Fibroblast of lung (primary cell): ENCODE results near the gene TNNI3K. TPM values are rescaled to one million over a fixed set of nuclear protein-coding genes. Genes with fewer than 3 reads are reported as not detected.

Source experiments
- DNase-seq, 2 donors: peaks; one replicate each; pipeline versions ENCODE4 v3.0.0 to v3.0.0-alpha.2; 2010; ENCODE audit warnings: low read depth in 2 of 2
- H2AFZ ChIP-seq: 2 replicates; pipeline ENCODE4 v1.5.1; 2012; ENCODE audit warnings: low read length, control low read depth, inconsistent platforms
- H3K27ac ChIP-seq: 2 replicates; pipeline ENCODE4 v1.5.1; 2011; ENCODE audit warnings: low read length, control low read depth; ENCODE audit not compliant: insufficient read depth
- H3K27me3 ChIP-seq: 2 replicates; pipeline ENCODE4 v1.5.1; 2011; ENCODE audit warnings: mild to moderate bottlenecking, low read length; ENCODE audit not compliant: control insufficient read depth, insufficient read depth
- H3K36me3 ChIP-seq: 2 replicates; pipeline ENCODE4 v1.5.1; 2011; ENCODE audit warnings: low read length; ENCODE audit not compliant: control insufficient read depth, insufficient read depth
- H3K4me1 ChIP-seq: 2 replicates; pipeline ENCODE4 v1.5.1; 2011; ENCODE audit warnings: low read length; ENCODE audit not compliant: control insufficient read depth, insufficient read depth; ENCODE audit errors: extremely low read depth
- H3K4me2 ChIP-seq: 2 replicates; pipeline ENCODE4 v1.5.1; 2011; ENCODE audit warnings: low read length, control low read depth; ENCODE audit not compliant: insufficient read depth; ENCODE audit errors: extremely low read depth
- H3K4me3 ChIP-seq, 4 experiments: fragments of 200-600 bp in 1 of 4; sonication (generic) in 1 of 4; replicated peaks in 1 of 4; 2 replicates each; pipeline ENCODE4 v1.5.1; 2011 to 2016; ENCODE audit warnings: low read length in 4 of 4, low read depth in 3 of 4, mild to moderate bottlenecking in 3 of 4, control low read depth in 2 of 4, inconsistent platforms in 1 of 4, mixed read lengths in 1 of 4; ENCODE audit not compliant: insufficient read depth in 1 of 4; ENCODE audit errors: control extremely low read depth in 1 of 4
- H3K79me2 ChIP-seq: 2 replicates; pipeline ENCODE4 v1.5.1; 2012; ENCODE audit warnings: mild to moderate bottlenecking, low read length, inconsistent platforms; ENCODE audit not compliant: control insufficient read depth, insufficient read depth
- H3K9ac ChIP-seq: 2 replicates; pipeline ENCODE4 v1.5.1; 2011; ENCODE audit warnings: mild to moderate bottlenecking, low read length, control low read depth; ENCODE audit not compliant: insufficient read depth
- H3K9me3 ChIP-seq: 2 replicates; pipeline ENCODE4 v1.5.1; 2012; ENCODE audit warnings: low read depth, low read length; ENCODE audit not compliant: control insufficient read depth, insufficient read depth
- H4K20me1 ChIP-seq: 2 replicates; pipeline ENCODE4 v1.5.1; 2011; ENCODE audit warnings: low read length; ENCODE audit not compliant: control insufficient read depth, insufficient read depth; ENCODE audit errors: extremely low read depth
- CTCF ChIP-seq, 2 donors: IDR thresholded peaks in 1 of 2; conservative IDR thresholded peaks in 1 of 2; 1 replicate in 1 of 2; 2 replicates in 1 of 2; pipeline ENCODE4 v1.5.1; 2011 to 2012; ENCODE audit warnings: low read length in 2 of 2, control low read depth in 1 of 2, inconsistent platforms in 1 of 2, low read depth in 1 of 2, mild to moderate bottlenecking in 1 of 2
- EZH2 ChIP-seq: IDR thresholded peaks from 2 replicates; pipeline ENCODE4 v1.5.1; 2012; ENCODE audit warnings: low read length, control low read depth, mild to moderate bottlenecking; ENCODE audit errors: missing control alignments
- polyA plus RNA-seq, 2 donors: library from polyadenylated mRNA; depleted of rRNA in 1 of 2; stranded (reverse) in 1 of 2; unstranded in 1 of 2; fragments of >200 nt; gene quantifications; 2 replicates each; pipeline ENCODE4 v1.2.1, GENCODE V29; 2011 to 2012; ENCODE audit warnings: missing spikeins in 1 of 2
- total RNA-seq: library from RNA; depleted of rRNA; stranded (reverse); fragments of >200 nt; gene quantifications from 2 replicates; pipeline ENCODE4 v1.2.1, GENCODE V29; 2014

TNNI3K gene
- total and polyA plus RNA-seq, 2 donors (not counting 1 experiment from before 2014, with no cell fraction given): 0.66 to 0.91 TPM

- Histone ChIP-seq H3K27ac (no peak overlapping the region), H3K4me1 (no peaks in the 10 kb centered on the region), H3K79me2 (no peaks in the 10 kb centered on the region), H3K4me2 (no peak overlapping the region), H4K20me1 (no peaks in the 10 kb centered on the region), H3K4me3 (no peak overlapping the region), H2AFZ (no peak overlapping the region), H3K36me3 (no peaks in the 10 kb centered on the region), H3K9me3 (no peaks in the 10 kb centered on the region), H3K27me3 (no peaks in the 10 kb centered on the region), H3K9ac (no peak overlapping the region)
- TF ChIP-seq CTCF (conservative IDR thresholded peaks at IDR 0.05 in 1 of 2, IDR thresholded peaks at IDR 0.05 in 1 of 2; ENCODE audit: low read depth in 1 of 2, low read length in 2 of 2): no peak
- no peak for TF ChIP-seq EZH2
- peak in 1 of 2 donors; percentile 24 for DNase-seq
These were observed 349.0 kb downstream of the TNNI3K start for GRCh38 chr1:74584185-74584584.

GRCh38 chr1:74586253-74586897 lies 351.2 kb downstream of the TNNI3K start:
- H3K27me3 ChIP-seq: no peaks in the 10 kb centered on the region
- H3K4me1 ChIP-seq: no peaks in the 10 kb centered on the region
- no peak overlapping the region for H3K27ac ChIP-seq
- H3K9ac ChIP-seq: no peak overlapping the region
- H3K79me2 ChIP-seq: no peaks in the 10 kb centered on the region
- peak overlapping the region; percentile 13 for H3K4me2 ChIP-seq
- H2AFZ ChIP-seq: peak overlapping the region; percentile 30
- H3K4me3 ChIP-seq: peak overlapping the region in 3 of 4 experiments; percentile 26 to 33 (median 31)
- H3K9me3 ChIP-seq: no peaks in the 10 kb centered on the region
- TF ChIP-seq EZH2: no peak
- TF ChIP-seq CTCF (conservative IDR thresholded peaks at IDR 0.05 in 1 of 2, IDR thresholded peaks at IDR 0.05 in 1 of 2; ENCODE audit: low read depth in 1 of 2, low read length in 2 of 2): no peak
- DNase-seq: no peak
- H3K36me3 ChIP-seq: no peaks in the 10 kb centered on the region
- no peaks in the 10 kb centered on the region for H4K20me1 ChIP-seq

- H3K9ac ChIP-seq: no peak overlapping the region
- no peaks in the 10 kb centered on the region for H4K20me1 ChIP-seq
- no peak overlapping the region for H3K4me3 ChIP-seq
These were observed 352.7 kb downstream of the TNNI3K start for GRCh38 chr1:74587888-74588287.

More at GRCh38 chr1:74587888-74588287, 352.7 kb downstream of the TNNI3K start:
- DNase-seq: no peak
- TF ChIP-seq CTCF (conservative IDR thresholded peaks at IDR 0.05 in 1 of 2, IDR thresholded peaks at IDR 0.05 in 1 of 2; ENCODE audit: low read depth in 1 of 2, low read length in 2 of 2) (no peak), EZH2 (no peak)
- Histone ChIP-seq H3K36me3 (no peaks in the 10 kb centered on the region), H3K27me3 (no peaks in the 10 kb centered on the region), H3K27ac (no peak overlapping the region), H3K4me2 (no peak overlapping the region), H3K79me2 (no peaks in the 10 kb centered on the region), H3K9me3 (no peaks in the 10 kb centered on the region), H3K4me1 (no peaks in the 10 kb centered on the region), H2AFZ (no peak overlapping the region)
